Esophagus squamous epithelium (tissue), 5 donors: ENCODE data around the gene MXI1. TPM values are rescaled to one million over a fixed set of nuclear protein-coding genes. Genes with fewer than 3 reads are reported as not detected.

Experiments used
- DNase-seq: peaks from one replicate; lab custom pipeline; 2025; lab: John Stamatoyannopoulos, UW
- H3K27ac ChIP-seq, 4 donors: fragments of 200-600 bp; sonication (generic); one replicate each; pipeline ENCODE4 v1.5.1; 2016 to 2019; ENCODE audit warnings: mild to moderate bottlenecking in 1 of 4
- H3K27me3 ChIP-seq, 4 donors: fragments of 200-600 bp; sonication (generic); 1 replicate in 3 of 4; 2 replicates in 1 of 4; pipeline versions ENCODE4 v1.5.1 to v1.6.0; 2017 to 2021; ENCODE audit warnings: antibody characterized with exemption in 1 of 4
- H3K36me3 ChIP-seq, 3 donors: fragments of 200-600 bp; sonication (generic); one replicate each; pipeline ENCODE4 v1.5.1; 2016 to 2019
- H3K4me1 ChIP-seq, 3 donors: fragments of 200-600 bp; sonication (generic); one replicate each; pipeline ENCODE4 v1.5.1; 2017 to 2019
- H3K4me3 ChIP-seq, 4 donors: fragments of 200-600 bp; sonication (generic); 1 replicate in 3 of 4; 2 replicates in 1 of 4; pipeline ENCODE4 v1.5.1; 2016 to 2019; ENCODE audit warnings: mild to moderate bottlenecking in 2 of 4, moderate library complexity in 1 of 4
- H3K9me3 ChIP-seq, 3 donors: fragments of 200-600 bp; sonication (generic); one replicate each; pipeline ENCODE4 v1.5.1; 2016 to 2019
- CTCF ChIP-seq, 6 experiments: fragments of 450-650 bp in 4 of 6; fragments of 200-600 bp in 2 of 6; sonication (generic) in 2 of 6; IDR thresholded peaks; one replicate each; pipeline ENCODE4 v1.5.1; 2016 to 2019; ENCODE audit warnings: antibody characterized with exemption in 6 of 6, mild to moderate bottlenecking in 4 of 6, moderate library complexity in 4 of 6
- POLR2A ChIP-seq, 4 donors: fragments of 450-650 bp; IDR thresholded peaks; one replicate each; pipeline ENCODE4 v1.6.1; 2017; ENCODE audit warnings: antibody characterized with exemption in 4 of 4, mild to moderate bottlenecking in 4 of 4, moderate library complexity in 3 of 4
- WGBS, 2 donors: methylation state at CpG; one replicate each; pipeline ENCODE4 v1.1.5; 2018; 5-methylcytosine and 5-hydroxymethylcytosine counted together
- intact Hi-C: fragments of 100-400 bp; cut with DNase I; formaldehyde crosslinking; loops from one replicate; pipeline ENCODE4 v1.15.0; 2022
- total RNA-seq, 4 donors: library from RNA; depleted of rRNA; stranded (reverse); fragments of >200 nt; gene quantifications; one replicate each; pipeline ENCODE4 v1.1.0, GENCODE V29; 2016
- donor health status: DM: yes; HTN: yes; CAD: no.

MXI1 gene
- total RNA-seq, 4 donors from 2014 or later = 16.0 to 53.2 (median 35.0) TPM

DNA sequence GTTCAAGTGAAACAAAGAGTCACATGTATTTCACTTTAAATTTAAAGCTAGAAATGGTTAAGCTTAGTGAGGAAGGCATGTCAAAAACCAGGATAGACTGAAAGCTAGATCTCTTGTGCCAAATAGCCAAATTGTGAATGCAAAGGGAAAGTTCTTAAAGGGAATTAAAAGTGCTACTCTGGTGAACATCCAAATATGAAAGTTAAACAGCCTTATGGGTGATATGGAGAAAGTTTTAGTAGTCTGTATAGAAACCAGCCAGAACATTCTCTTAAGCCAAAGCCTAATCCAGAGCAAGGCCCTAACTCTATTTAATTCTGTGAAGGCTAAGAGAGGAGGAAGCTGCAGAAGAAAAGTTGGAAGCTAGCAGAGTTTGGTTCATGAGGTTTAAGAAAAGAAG, 47.1 kb downstream of the MXI1 start:
- TF ChIP-seq POLR2A (IDR thresholded peaks at IDR 0.05) = no peak
- no peak for TF ChIP-seq CTCF (IDR thresholded peaks at IDR 0.05)
- H3K27me3 ChIP-seq = no peaks in the 10 kb centered on the region
- no peak for DNase-seq
- no peak overlapping the region for H3K27ac ChIP-seq
- H3K36me3 ChIP-seq = no peaks in the 10 kb centered on the region
- H3K4me1 ChIP-seq = no peaks in the 10 kb centered on the region
- intact Hi-C loops = no loop called here
- no peak overlapping the region for H3K4me3 ChIP-seq
- no peaks in the 10 kb centered on the region for H3K9me3 ChIP-seq

DNA sequence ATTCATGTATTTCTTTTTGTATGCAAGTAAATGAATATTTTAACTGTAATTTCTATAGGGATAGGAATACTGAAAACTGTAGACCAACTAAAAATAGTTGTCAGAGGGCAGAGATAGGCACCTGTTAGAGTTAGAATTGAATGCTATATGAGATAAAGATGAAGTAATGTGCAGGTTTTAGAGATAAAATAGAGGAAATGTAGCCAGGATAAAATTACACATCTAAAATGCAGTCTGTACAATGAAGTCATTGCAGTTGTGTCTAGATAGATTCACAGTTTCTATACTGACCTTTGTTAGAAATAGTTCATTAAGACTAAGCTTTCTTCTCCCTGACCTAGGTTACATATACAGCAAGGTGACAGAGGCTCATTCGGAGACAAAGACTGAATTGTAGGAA, 51.1 kb downstream of the MXI1 start:
- Histone ChIP-seq H3K9me3 (no peaks in the 10 kb centered on the region), H3K36me3 (no peaks in the 10 kb centered on the region), H3K4me3 (no peak overlapping the region), H3K27me3 (no peaks in the 10 kb centered on the region), H3K27ac (no peak overlapping the region), H3K4me1 (peaks cover 0 to 8% (median 0%) of the 10 kb centered on the region in 3 donors)
- TF ChIP-seq CTCF (IDR thresholded peaks at IDR 0.05) (no peak), POLR2A (IDR thresholded peaks at IDR 0.05) (no peak)
- WGBS, 2 donors = 94 to 100% methylated on average over 1 of the region's 1 CpG
- intact Hi-C loops = no loop called here
- DNase-seq = no peak

- Histone ChIP-seq H3K27ac (no peak overlapping the region), H3K4me3 (no peak overlapping the region), H3K27me3 (no peaks in the 10 kb centered on the region), H3K9me3 (no peaks in the 10 kb centered on the region), H3K4me1 (peaks cover 0 to 8% (median 0%) of the 10 kb centered on the region in 3 donors), H3K36me3 (no peaks in the 10 kb centered on the region)
- no peak for DNase-seq
- TF ChIP-seq POLR2A (IDR thresholded peaks at IDR 0.05) (no peak), CTCF (IDR thresholded peaks at IDR 0.05) (no peak)
- intact Hi-C loops = no loop called here
These were observed 51.9 kb downstream of the MXI1 start for GRCh38 chr10:110259317-110259716.

GRCh38 chr10:110260746-110261477, 53.5 kb downstream of the MXI1 start:
- H3K27ac ChIP-seq = peak overlapping the region in 1 of 4 donors; percentile 38
- DNase-seq = no peak

More at GRCh38 chr10:110260746-110261477, 53.5 kb downstream of the MXI1 start:
- Histone ChIP-seq H3K4me3 (no peak overlapping the region), H3K27me3 (no peaks in the 10 kb centered on the region), H3K4me1 (peaks cover 0 to 8% (median 0%) of the 10 kb centered on the region in 3 donors), H3K9me3 (no peaks in the 10 kb centered on the region), H3K36me3 (no peaks in the 10 kb centered on the region)
- intact Hi-C loops = no loop called here
- TF ChIP-seq POLR2A (IDR thresholded peaks at IDR 0.05) = no peak
- no peak for TF ChIP-seq CTCF (IDR thresholded peaks at IDR 0.05)
- 65 to 75% methylated on average over 1 of the region's 1 CpG for WGBS, 2 donors
